ENCODE data around the gene SMU1.

DNA sequence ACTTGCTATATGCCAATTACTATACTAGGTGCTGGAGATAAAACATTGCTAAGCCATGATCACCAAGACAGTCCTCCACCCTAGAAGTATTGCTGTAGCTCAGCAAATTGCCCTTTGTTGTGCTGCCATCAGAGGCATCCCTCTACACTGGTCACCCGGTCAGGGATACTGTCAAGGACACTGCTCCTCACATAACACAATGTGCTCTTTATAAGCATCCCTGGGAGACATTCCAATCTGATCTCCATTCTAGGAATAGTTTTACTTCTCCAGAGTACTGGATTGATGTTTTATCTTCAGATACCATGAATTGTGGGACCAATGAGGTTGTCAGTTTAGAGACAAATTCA lies 61.8 kb downstream of the SMU1 start:
- TF ChIP-seq EZH2 (IDR thresholded peaks at IDR 0.05) (no peak), POLR2A (IDR thresholded peaks at IDR 0.05; ENCODE audit: borderline replicate concordance, extremely low read depth, insufficient read depth, insufficient read length) (no peak), ELF1 (IDR thresholded peaks at IDR 0.05; ENCODE audit: borderline replicate concordance, low read depth) (no peak), ZNF274 (IDR thresholded peaks at IDR 0.05; ENCODE audit: low read depth, low read length) (no peak), FOSL1 (IDR thresholded peaks at IDR 0.05; ENCODE audit: low read depth) (no peak), RAD21 (IDR thresholded peaks at IDR 0.05; ENCODE audit: low read depth) (no peak), EZH2phosphoT487 (IDR thresholded peaks at IDR 0.05; ENCODE audit: borderline replicate concordance) (no peak)
- TF ChIP-seq, protein P1, sequence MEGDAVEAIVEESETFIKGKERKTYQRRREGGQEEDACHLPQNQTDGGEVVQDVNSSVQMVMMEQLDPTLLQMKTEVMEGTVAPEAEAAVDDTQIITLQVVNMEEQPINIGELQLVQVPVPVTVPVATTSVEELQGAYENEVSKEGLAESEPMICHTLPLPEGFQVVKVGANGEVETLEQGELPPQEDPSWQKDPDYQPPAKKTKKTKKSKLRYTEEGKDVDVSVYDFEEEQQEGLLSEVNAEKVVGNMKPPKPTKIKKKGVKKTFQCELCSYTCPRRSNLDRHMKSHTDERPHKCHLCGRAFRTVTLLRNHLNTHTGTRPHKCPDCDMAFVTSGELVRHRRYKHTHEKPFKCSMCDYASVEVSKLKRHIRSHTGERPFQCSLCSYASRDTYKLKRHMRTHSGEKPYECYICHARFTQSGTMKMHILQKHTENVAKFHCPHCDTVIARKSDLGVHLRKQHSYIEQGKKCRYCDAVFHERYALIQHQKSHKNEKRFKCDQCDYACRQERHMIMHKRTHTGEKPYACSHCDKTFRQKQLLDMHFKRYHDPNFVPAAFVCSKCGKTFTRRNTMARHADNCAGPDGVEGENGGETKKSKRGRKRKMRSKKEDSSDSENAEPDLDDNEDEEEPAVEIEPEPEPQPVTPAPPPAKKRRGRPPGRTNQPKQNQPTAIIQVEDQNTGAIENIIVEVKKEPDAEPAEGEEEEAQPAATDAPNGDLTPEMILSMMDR (IDR thresholded peaks at IDR 0.05 in 2 of 3, conservative IDR thresholded peaks at IDR 0.05 in 1 of 3; ENCODE audit: borderline replicate concordance in 1 of 3, insufficient read depth in 1 of 3, low read depth in 2 of 3, low read length in 2 of 3) = no peak
- TF ChIP-seq, protein P2, sequence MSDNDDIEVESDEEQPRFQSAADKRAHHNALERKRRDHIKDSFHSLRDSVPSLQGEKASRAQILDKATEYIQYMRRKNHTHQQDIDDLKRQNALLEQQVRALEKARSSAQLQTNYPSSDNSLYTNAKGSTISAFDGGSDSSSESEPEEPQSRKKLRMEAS (IDR thresholded peaks at IDR 0.05) = no peak
- TF ChIP-seq, protein P3, sequence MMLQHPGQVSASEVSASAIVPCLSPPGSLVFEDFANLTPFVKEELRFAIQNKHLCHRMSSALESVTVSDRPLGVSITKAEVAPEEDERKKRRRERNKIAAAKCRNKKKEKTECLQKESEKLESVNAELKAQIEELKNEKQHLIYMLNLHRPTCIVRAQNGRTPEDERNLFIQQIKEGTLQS (IDR thresholded peaks at IDR 0.05) = no peak
- TF ChIP-seq, protein P4, sequence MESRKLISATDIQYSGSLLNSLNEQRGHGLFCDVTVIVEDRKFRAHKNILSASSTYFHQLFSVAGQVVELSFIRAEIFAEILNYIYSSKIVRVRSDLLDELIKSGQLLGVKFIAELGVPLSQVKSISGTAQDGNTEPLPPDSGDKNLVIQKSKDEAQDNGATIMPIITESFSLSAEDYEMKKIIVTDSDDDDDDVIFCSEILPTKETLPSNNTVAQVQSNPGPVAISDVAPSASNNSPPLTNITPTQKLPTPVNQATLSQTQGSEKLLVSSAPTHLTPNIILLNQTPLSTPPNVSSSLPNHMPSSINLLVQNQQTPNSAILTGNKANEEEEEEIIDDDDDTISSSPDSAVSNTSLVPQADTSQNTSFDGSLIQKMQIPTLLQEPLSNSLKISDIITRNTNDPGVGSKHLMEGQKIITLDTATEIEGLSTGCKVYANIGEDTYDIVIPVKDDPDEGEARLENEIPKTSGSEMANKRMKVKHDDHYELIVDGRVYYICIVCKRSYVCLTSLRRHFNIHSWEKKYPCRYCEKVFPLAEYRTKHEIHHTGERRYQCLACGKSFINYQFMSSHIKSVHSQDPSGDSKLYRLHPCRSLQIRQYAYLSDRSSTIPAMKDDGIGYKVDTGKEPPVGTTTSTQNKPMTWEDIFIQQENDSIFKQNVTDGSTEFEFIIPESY (IDR thresholded peaks at IDR 0.05; ENCODE audit: extremely low read depth, insufficient replicate concordance, low read length) = no peak
- TF ChIP-seq, protein P5, sequence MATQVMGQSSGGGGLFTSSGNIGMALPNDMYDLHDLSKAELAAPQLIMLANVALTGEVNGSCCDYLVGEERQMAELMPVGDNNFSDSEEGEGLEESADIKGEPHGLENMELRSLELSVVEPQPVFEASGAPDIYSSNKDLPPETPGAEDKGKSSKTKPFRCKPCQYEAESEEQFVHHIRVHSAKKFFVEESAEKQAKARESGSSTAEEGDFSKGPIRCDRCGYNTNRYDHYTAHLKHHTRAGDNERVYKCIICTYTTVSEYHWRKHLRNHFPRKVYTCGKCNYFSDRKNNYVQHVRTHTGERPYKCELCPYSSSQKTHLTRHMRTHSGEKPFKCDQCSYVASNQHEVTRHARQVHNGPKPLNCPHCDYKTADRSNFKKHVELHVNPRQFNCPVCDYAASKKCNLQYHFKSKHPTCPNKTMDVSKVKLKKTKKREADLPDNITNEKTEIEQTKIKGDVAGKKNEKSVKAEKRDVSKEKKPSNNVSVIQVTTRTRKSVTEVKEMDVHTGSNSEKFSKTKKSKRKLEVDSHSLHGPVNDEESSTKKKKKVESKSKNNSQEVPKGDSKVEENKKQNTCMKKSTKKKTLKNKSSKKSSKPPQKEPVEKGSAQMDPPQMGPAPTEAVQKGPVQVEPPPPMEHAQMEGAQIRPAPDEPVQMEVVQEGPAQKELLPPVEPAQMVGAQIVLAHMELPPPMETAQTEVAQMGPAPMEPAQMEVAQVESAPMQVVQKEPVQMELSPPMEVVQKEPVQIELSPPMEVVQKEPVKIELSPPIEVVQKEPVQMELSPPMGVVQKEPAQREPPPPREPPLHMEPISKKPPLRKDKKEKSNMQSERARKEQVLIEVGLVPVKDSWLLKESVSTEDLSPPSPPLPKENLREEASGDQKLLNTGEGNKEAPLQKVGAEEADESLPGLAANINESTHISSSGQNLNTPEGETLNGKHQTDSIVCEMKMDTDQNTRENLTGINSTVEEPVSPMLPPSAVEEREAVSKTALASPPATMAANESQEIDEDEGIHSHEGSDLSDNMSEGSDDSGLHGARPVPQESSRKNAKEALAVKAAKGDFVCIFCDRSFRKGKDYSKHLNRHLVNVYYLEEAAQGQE (IDR thresholded peaks at IDR 0.05; ENCODE audit: low read depth) = no peak

All from HCT116 (cell line).